Mucosa of gallbladder (tissue), 1 donor: ENCODE results near the gene RBM33. TPM values are rescaled to one million over a fixed set of nuclear protein-coding genes. Genes with fewer than 3 reads are reported as not detected.
A peak's percentile ranks its signal among the peaks of the same experiment; 100 is the strongest.

Experiments used
- DNase-seq: peaks from one replicate; pipeline ENCODE4 v3.0.0-alpha.2; 2020; ENCODE audit warnings: low spot score
- total RNA-seq: library from RNA; stranded (reverse); gene quantifications from one replicate; pipeline ENCODE4 v1.2.1, GENCODE V29; 2021
- donor health status: DM: no; HTN: no; CAD: no.

Gene RBM33
- total RNA-seq, 1 donor from 2014 or later: 59.1 TPM

- no peak for DNase-seq
Observed at GRCh38 chr7:155820246-155820645, 175.8 kb downstream of the RBM33 start.

- no peak for DNase-seq
Observed at GRCh38 chr7:155820788-155821187, 176.3 kb downstream of the RBM33 start.

GRCh38 chr7:155821851-155822250, 177.4 kb downstream of the RBM33 start:
- DNase-seq: no peak

- peak; percentile 70 for DNase-seq
Observed at GRCh38 chr7:155824227-155824886, 179.9 kb downstream of the RBM33 start.

GRCh38 chr7:155825336-155825735, 180.9 kb downstream of the RBM33 start:
- DNase-seq: no peak

- no peak for DNase-seq
Observed at GRCh38 chr7:155829796-155830470, 185.5 kb downstream of the RBM33 start.

Other genes with a start within 250 kb of the RBM33 start
- gene EN2, start 186.5 kb upstream of the RBM33 start, total RNA-seq: not detected
- gene CNPY1, start 98.1 kb upstream of the RBM33 start, total RNA-seq: not detected
- gene SHH, start 167.8 kb downstream of the RBM33 start, total RNA-seq: 134 TPM